Panc1 (cell line): ENCODE results near the gene MOV10. TPM values are rescaled to one million over a fixed set of nuclear protein-coding genes. Genes with fewer than 3 reads are reported as not detected.

Experiments
- ATAC-seq: fragments of 200-7000 bp; cut with Tn5 transposase; 2 replicates; pipeline ENCODE4 v1.9.1; 2020; ENCODE audit warnings: mild to moderate bottlenecking, moderate library complexity
- BruUV-seq: library from RNA; stranded (reverse); fragments of 400-500 nt; replicated peaks from 2 replicates; lab custom pipeline; 2021; lab: Mats Ljungman, UMichigan
- CTCF ChIA-PET: fragments of 300-600 bp; sonication (Branson Sonifier 250); formaldehyde crosslinking; loops from one replicate; lab custom pipeline; 2022; ENCODE audit warnings: antibody characterized with exemption; lab: Charles Lee
- POLR2A ChIA-PET: fragments of 300-600 bp; sonication (Branson Sonifier 250); formaldehyde crosslinking; loops from one replicate; lab custom pipeline; 2022; ENCODE audit warnings: antibody characterized with exemption; lab: Charles Lee
- DNase-seq: peaks from one replicate; pipeline ENCODE4 v3.0.0-alpha.2; 2010; ENCODE audit warnings: low read depth, low spot score
- H3K27ac ChIP-seq: 2 replicates; pipeline ENCODE4 v1.5.1; 2011; ENCODE audit warnings: mild to moderate bottlenecking, low read length, inconsistent platforms
- H3K27me3 ChIP-seq: fragments of 200-500 bp; sonication (Bioruptor generic); 2 replicates; pipeline ENCODE4 v1.6.0; 2014; ENCODE audit warnings: low read length, inconsistent platforms; ENCODE audit not compliant: control insufficient read depth, insufficient read depth
- H3K36me3 ChIP-seq: fragments of 200-500 bp; sonication (Bioruptor generic); 2 replicates; pipeline ENCODE4 v1.5.1; 2014; ENCODE audit warnings: inconsistent platforms, mild to moderate bottlenecking, low read length, moderate library complexity; ENCODE audit not compliant: control insufficient read depth, insufficient read depth
- H3K4me1 ChIP-seq: 2 replicates; pipeline ENCODE4 v1.5.1; 2011; ENCODE audit warnings: inconsistent platforms, mild to moderate bottlenecking, low read length, moderate library complexity; ENCODE audit not compliant: control insufficient read depth, insufficient read depth
- H3K4me3 ChIP-seq, 2 experiments: 2 replicates each; pipeline ENCODE4 v1.5.1; 2011 to 2012; ENCODE audit warnings: low read depth in 2 of 2, low read length in 2 of 2, mild to moderate bottlenecking in 2 of 2, inconsistent platforms in 1 of 2, moderate library complexity in 1 of 2
- H3K9me3 ChIP-seq: fragments of 200-500 bp; sonication (Bioruptor generic); 2 replicates; pipeline ENCODE4 v1.5.1; 2014; ENCODE audit warnings: low read depth, mild to moderate bottlenecking, inconsistent platforms, low read length, moderate library complexity; ENCODE audit not compliant: control insufficient read depth, insufficient read depth
- CTCF ChIP-seq: fragments of 450-650 bp; IDR thresholded peaks from 2 replicates; pipeline ENCODE4 v1.5.1; 2017; ENCODE audit warnings: mild to moderate bottlenecking
- POLR2AphosphoS5 ChIP-seq: IDR thresholded peaks from 2 replicates; pipeline ENCODE4 v1.6.1; 2012; ENCODE audit warnings: mild to moderate bottlenecking, low read depth, low read length, moderate library complexity
- REST ChIP-seq, 2 experiments: IDR thresholded peaks; 2 replicates each; pipeline ENCODE4 v1.6.1; 2011 to 2012; ENCODE audit warnings: low read depth in 2 of 2, control low read depth in 1 of 2, low read length in 1 of 2, mild to moderate bottlenecking in 1 of 2, moderate library complexity in 1 of 2; ENCODE audit not compliant: insufficient read depth in 1 of 2
- SIN3A ChIP-seq: IDR thresholded peaks from 2 replicates; pipeline ENCODE4 v1.6.1; 2012; ENCODE audit warnings: low read depth, mild to moderate bottlenecking, low read length, moderate library complexity, borderline replicate concordance; ENCODE audit not compliant: insufficient read depth
- TCF7L2 ChIP-seq: IDR thresholded peaks from 2 replicates; pipeline ENCODE4 v1.6.1; 2011; ENCODE audit warnings: mild to moderate bottlenecking, low read depth, low read length, inconsistent platforms
- in situ Hi-C: cut with HindIII; loops from 2 replicates; pipeline ENCODE4 v1.10.0; 2016; ENCODE audit warnings: low sequenced_read_pairs, low pct_unique_long_range_greater_than_20kb
- intact Hi-C: fragments of 100-400 bp; cut with micrococcal nuclease; formaldehyde crosslinking; loops from one replicate; pipeline ENCODE4 v1.10.0; 2022; ENCODE audit not compliant: unreplicated experiment
- total RNA-seq: library from RNA; stranded (reverse); gene quantifications from one replicate; pipeline ENCODE4 v1.2.1, GENCODE V29; 2021; ENCODE audit not compliant: unreplicated experiment

MOV10 gene
- total RNA-seq, 1 experiment from 2014 or later = 106 TPM

GRCh38 chr1:112704934-112705627 is 30.6 kb downstream of the MOV10 start:
- intact Hi-C loops (no loop called here), in situ Hi-C loops (no loop called here)
- ChIA-PET CTCF (interaction anchor here (0.7 kb wide), 1 partner anchor 8 kb away, joined by 5 read pairs; no protein-coding TSS in a partner anchor), POLR2A (interaction anchor here (0.5 kb wide), 1 partner anchor 62 kb away, joined by 3 read pairs; no protein-coding TSS in a partner anchor)
- no peaks in the 10 kb centered on the region for H3K27me3 ChIP-seq
- no peaks in the 10 kb centered on the region for H3K9me3 ChIP-seq
- H3K27ac ChIP-seq = peak overlapping the region; percentile 71
- H3K4me1 ChIP-seq = peaks cover 47% of the 10 kb centered on the region
- H3K36me3 ChIP-seq = peaks cover 2% of the 10 kb centered on the region
- BruUV-seq = no TSS peak
- DNase-seq (no peak), ATAC-seq (peak; percentile 60)
- H3K4me3 ChIP-seq = peak overlapping the region; percentile 76 to 77
- TF ChIP-seq SIN3A = no peak
- no peak for TF ChIP-seq CTCF
- TF ChIP-seq REST (IDR thresholded peaks at IDR 0.05; ENCODE audit: insufficient read depth in 1 of 2, low read depth in 2 of 2, low read length in 1 of 2) = no peak
- TF ChIP-seq TCF7L2 = no peak
- TF ChIP-seq POLR2AphosphoS5 = no peak; the same call in 1 of the 2 replicates

GRCh38 chr1:112706505-112707220 is 32.2 kb downstream of the MOV10 start, which contains the start of gene RHOC:
RHOC (minus strand) TSS chr1:112707127; CDS start chr1:112703799, 3,328 bp downstream.
- no TSS peak for BruUV-seq
- POLR2A ChIA-PET = no interaction called here

More at GRCh38 chr1:112706505-112707220, 32.2 kb downstream of the MOV10 start, which contains the start of gene RHOC:
- H3K27ac ChIP-seq = peak within 1 kb of the TSS; percentile 79
- TF ChIP-seq REST (IDR thresholded peaks at IDR 0.05; ENCODE audit: insufficient read depth in 1 of 2, low read depth in 2 of 2, low read length in 1 of 2) (no peak), CTCF (no peak), SIN3A (0 out of 2 replicates have a peak, but pooled peaks have one; percentile 64), POLR2AphosphoS5 (no peak), TCF7L2 (no peak)
- peaks cover 2% of the 10 kb centered on the region for H3K36me3 ChIP-seq
- peak within 1 kb of the TSS; percentile 76 to 77 for H3K4me3 ChIP-seq
- H3K27me3 ChIP-seq = no peaks in the 10 kb centered on the region
- peaks cover 31% of the 10 kb centered on the region for H3K4me1 ChIP-seq
- ATAC-seq (peak; percentile 87), DNase-seq (no peak)
- intact Hi-C loops (loop anchor here (2.0 kb wide), 1 partner anchor 316 kb away; no protein-coding TSS in a partner anchor), in situ Hi-C loops (no loop called here)
- H3K9me3 ChIP-seq = no peaks in the 10 kb centered on the region
- CTCF ChIA-PET = interaction anchor here (0.6 kb wide), 1 partner anchor 312 kb away, joined by 5 read pairs; no protein-coding TSS in a partner anchor
